Measurements from ENCODE around the gene GABRG3.

Gene GABRG3

DNA sequence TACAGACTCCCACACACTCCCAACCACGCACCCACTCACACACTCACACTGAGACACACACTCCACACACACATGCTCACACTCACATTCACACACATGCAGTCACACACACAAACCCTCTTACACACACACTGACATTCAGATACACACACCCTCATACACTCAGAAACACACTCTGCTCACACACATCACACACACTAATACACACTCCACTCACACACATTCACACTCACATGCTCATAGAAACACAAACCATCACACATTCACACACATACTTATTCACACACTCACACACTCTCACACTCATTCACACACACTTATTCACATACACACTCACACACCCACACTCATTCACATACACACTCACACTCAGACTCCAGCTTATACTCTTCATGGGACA is 618.8 kb downstream of the GABRG3 start:
- DNase-seq (ENCODE audit: insufficient read length, low spot score) (no peak), FAIRE-seq (no peak)
- TF ChIP-seq PAX5 (IDR thresholded peaks at IDR 0.05; ENCODE audit: insufficient read depth, low read length, severe bottlenecking): no peak
- TF ChIP-seq SPI1 (IDR thresholded peaks at IDR 0.05; ENCODE audit: low read depth, low read length): no peak
- TF ChIP-seq POLR2A (IDR thresholded peaks at IDR 0.05; ENCODE audit: low read depth, low read length): no peak
- TF ChIP-seq TAF1 (IDR thresholded peaks at IDR 0.05; ENCODE audit: low read depth, low read length): no peak
- TF ChIP-seq POLR2AphosphoS5 (IDR thresholded peaks at IDR 0.05; ENCODE audit: low read depth, low read length): no peak
- no peak for TF ChIP-seq POU2F2 (IDR thresholded peaks at IDR 0.05; ENCODE audit: low read depth, low read length)

All from GM12891 (cell line).